ENCODE measurements around the gene LORICRIN.

- TF ChIP-seq CTCF (IDR thresholded peaks at IDR 0.05; ENCODE audit: poor library complexity), result no peak
- TF ChIP-seq EZH2phosphoT487 (IDR thresholded peaks at IDR 0.05; ENCODE audit: low read depth, severe bottlenecking, unreplicated experiment), result no peak
Observed at GRCh38 chr1:153251988-153252387, 7.5 kb upstream of the LORICRIN start.

Data from hepatocyte (in vitro differentiated cells).